Stimulated activated memory B cell treated with anti-CD40 and anti-IgM and Interleukin-4, amounts not matched to agents 10 μg/mL and 1 μg/mL and 100 μg/mL, for 72 hours (primary cell): ENCODE measurements around the gene RAD51D.

Source experiments
- ATAC-seq: fragments of 150-1000 bp; cut with Tn5 transposase; 2 replicates; pipeline ENCODE4 v1.10.0; 2021
- H3K27ac Mint-ChIP-seq: one replicate; pipeline ENCODE4 v1.8.0; 2022; ENCODE audit warnings: mild to moderate bottlenecking, mixed read lengths
- H3K27me3 Mint-ChIP-seq: one replicate; pipeline ENCODE4 v1.8.0; 2022; ENCODE audit warnings: mixed read lengths
- H3K36me3 Mint-ChIP-seq: one replicate; pipeline ENCODE4 v1.8.0; 2022; ENCODE audit warnings: mixed read lengths
- H3K4me1 Mint-ChIP-seq: one replicate; pipeline ENCODE4 v1.8.0; 2022; ENCODE audit warnings: mixed read lengths
- H3K4me3 Mint-ChIP-seq: one replicate; pipeline ENCODE4 v1.8.0; 2022; ENCODE audit warnings: mild to moderate bottlenecking, moderate library complexity, mixed read lengths
- H3K9me3 Mint-ChIP-seq: one replicate; pipeline ENCODE4 v1.8.0; 2022; ENCODE audit warnings: mixed read lengths

The RAD51D gene

DNA sequence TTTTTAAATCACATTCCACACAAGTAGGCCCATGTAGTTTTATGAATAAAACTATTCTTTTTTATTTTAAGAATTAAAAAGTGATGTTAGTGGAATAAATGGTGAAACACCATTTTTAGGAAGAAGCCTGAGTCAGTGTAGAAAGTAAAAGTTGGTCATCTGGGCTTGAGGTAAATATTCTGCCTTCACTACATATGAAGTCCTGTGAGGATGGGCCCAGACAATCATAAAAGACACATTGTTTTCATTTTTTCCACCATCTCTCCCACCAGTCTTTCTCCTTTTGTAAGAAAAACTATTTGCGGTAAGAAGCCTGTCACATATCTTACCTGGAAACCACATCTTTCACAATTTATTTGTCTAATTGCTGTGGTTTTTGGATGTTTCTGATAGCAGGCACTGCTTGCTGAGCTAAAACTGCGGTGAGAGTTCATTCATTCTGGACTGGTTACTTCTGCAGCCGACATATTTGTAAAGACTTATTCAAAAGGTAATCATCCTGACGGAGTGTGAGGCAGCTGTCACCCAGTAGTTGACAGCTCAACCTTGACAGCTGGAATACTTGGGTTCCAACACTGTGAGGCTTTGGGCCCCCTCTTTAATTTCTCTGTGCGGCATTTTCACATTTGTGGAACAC lies 45.6 kb downstream of the RAD51D start:
- Mint-ChIP-seq H3K27ac (peak overlapping the region; percentile 55), H3K36me3 (no peaks in the 10 kb centered on the region), H3K9me3 (no peaks in the 10 kb centered on the region), H3K27me3 (no peaks in the 10 kb centered on the region), H3K4me1 (peaks cover 34% of the 10 kb centered on the region), H3K4me3 (no peak overlapping the region)
- ATAC-seq: no peak

DNA sequence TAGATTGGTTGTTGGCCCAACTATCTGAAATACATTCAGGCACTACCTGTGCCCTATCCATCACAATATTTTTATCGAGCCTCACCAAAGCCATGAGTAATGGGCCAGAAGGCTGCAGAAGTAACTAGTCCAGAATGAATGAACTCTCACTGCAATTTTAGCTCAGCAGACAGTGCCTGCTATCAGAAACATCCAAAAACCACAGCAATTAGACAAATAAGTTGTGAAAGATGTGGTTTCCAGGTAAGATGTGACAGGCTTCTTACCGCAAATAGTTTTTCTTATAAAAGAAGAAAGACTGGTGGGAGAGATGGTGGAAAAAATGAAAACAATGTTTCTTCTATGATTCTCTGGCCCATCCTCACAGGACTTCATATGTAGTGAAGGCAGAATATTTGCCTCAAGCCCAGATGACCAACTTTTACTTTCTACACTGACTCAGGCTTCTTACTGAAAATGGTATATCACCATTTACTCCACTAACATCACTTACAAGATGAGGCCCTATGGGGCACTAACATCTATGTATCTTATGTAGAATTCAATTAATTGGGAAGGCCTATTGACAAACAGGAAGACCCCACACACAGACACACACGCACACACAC lies 46.4 kb downstream of the RAD51D start:
- Mint-ChIP-seq H3K36me3 (no peaks in the 10 kb centered on the region), H3K27ac (peak overlapping the region; percentile 55), H3K27me3 (no peaks in the 10 kb centered on the region), H3K4me1 (peaks cover 42% of the 10 kb centered on the region), H3K9me3 (no peaks in the 10 kb centered on the region), H3K4me3 (no peak overlapping the region)
- ATAC-seq: no peak

DNA sequence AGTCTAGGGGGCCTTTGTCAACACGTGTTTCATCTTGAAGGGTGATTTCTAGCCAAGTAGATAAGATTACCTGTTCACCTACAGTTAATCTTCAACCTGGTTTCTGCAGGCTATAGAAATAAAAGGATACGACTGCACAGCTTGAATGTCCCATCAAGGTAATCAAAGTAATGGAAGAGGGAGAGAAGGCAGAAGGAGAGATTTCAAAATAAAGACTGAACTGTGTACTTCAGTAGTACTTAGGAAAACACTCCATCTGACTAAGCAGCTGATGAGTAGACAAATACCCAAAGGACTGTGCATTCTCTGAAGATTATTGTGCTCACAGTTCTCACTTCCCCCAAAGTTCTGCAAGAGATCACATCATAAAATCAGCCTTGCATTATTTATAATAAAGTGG lies 50.3 kb downstream of the RAD51D start:
- Mint-ChIP-seq H3K27me3 (no peaks in the 10 kb centered on the region), H3K27ac (peak overlapping the region; percentile 17), H3K4me3 (peak overlapping the region; percentile 7), H3K36me3 (no peaks in the 10 kb centered on the region), H3K9me3 (no peaks in the 10 kb centered on the region), H3K4me1 (peaks cover 57% of the 10 kb centered on the region)
- ATAC-seq: peak; percentile 78

DNA sequence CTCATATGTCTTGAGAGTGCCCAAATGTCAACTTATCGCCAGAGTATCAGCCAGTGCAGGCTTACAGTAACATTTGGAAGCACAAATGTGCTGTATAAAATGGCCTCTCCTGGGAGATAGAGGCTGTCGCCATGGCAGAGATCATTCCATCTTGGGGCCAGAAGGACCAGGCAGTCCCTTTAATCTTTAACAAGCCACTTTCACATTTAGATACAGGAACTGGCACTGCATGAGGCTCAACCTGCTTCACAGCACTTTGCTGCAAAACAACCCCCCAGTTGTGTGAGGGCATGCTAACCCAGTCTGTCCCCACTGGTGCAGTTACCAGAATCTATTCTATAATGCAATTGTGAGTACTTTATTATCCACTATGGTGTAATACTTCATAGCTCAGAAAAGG lies 51.4 kb downstream of the RAD51D start:
- Mint-ChIP-seq H3K4me1 (peaks cover 57% of the 10 kb centered on the region), H3K36me3 (no peaks in the 10 kb centered on the region), H3K27ac (peak overlapping the region; percentile 17), H3K27me3 (no peaks in the 10 kb centered on the region), H3K4me3 (no peak overlapping the region), H3K9me3 (no peaks in the 10 kb centered on the region)
- ATAC-seq: no peak

DNA sequence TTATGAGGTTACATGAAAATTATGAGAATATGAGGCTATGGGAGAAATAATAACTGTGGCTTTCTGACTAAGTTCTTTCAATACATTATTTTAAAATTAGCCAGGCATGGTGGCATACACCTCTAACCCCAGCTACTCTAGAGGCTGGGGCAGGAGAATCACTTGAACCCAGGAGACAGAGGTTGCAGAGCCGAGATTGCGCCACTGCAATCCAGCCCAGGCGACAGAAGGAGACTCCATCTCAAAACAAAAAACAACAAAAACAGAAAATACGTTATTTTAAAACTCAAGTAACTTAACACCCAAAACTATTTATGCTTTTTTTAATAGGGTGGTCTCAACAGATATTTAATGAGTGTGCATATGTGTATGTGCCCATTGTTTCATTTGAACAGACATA lies 53.8 kb downstream of the RAD51D start:
- H3K4me1 Mint-ChIP-seq: peaks cover 66% of the 10 kb centered on the region
- no peaks in the 10 kb centered on the region for H3K9me3 Mint-ChIP-seq
- H3K36me3 Mint-ChIP-seq: peaks cover 8% of the 10 kb centered on the region
- no peak for ATAC-seq
- no peak overlapping the region for H3K4me3 Mint-ChIP-seq
- H3K27ac Mint-ChIP-seq: no peak overlapping the region
- no peaks in the 10 kb centered on the region for H3K27me3 Mint-ChIP-seq

DNA sequence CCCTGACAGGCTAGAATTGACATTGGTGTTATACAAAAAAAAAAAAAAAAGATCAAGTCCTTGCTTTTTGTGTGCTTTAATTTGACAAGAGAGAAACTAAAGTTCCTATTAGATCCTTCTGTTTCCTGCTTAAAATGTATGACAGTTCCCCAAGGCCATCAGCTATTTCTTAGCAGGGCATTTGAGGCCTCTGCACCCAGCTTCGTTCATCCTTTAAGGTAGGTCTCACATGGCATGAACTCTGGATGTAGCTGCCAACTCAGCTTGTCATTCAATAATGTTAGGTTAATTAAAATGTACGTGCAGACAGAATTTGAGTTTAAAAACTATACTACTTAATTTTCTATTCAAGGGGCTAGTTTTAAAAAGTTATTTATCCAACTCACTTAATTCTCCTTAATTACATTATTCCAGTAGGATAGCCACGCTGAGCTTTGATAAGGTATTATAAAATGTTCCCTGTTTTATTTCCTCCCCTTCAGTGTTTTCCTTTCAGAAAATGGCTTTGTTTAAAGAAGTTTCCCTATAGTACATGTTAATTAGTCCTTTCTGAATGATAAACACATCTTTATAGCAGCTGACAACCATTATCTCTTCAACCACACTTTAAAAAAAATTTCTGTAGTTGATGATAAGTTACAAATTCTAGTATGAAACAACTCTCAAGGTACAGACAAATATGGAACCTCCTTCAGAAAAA lies 55.0 kb downstream of the RAD51D start:
- Mint-ChIP-seq H3K9me3 (no peaks in the 10 kb centered on the region), H3K4me1 (peaks cover 65% of the 10 kb centered on the region), H3K27me3 (no peaks in the 10 kb centered on the region), H3K36me3 (peaks cover 17% of the 10 kb centered on the region), H3K27ac (peak overlapping the region; percentile 69), H3K4me3 (no peak overlapping the region)
- ATAC-seq: no peak

DNA sequence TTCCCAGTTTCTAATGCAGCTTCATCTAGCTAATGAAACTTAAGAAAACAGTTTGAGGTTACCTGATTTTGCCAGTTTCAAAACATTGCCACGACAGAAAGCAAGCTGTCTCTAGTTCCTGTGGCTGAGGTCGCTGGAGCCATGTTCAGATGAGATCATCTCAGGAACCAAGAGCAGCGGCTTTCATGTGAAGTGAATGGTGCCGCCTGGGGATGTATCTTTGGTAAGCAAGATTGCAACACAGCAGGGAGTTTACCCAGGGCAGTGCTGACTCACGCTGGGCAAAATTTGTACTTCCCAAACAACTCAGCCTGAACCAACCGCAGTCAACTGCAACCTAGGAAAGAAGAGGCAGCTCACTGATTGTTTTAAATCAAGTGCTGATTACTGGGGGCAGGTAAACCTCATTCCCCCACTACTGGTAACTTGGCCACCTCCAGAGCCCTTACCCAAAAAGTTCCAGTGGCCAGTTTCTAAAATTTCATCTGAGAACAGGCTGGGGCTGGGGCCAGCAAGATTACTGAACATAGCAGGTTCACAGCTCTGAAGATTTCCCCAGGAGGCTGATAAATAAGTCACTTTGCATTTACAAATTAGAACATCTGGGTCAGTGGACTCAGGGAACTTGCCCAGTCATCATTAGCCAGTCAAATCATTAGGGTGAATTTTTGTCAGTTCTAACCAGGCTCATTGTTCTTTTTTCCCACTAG lies 56.0 kb downstream of the RAD51D start, which contains the start of gene RFFL:
Gene RFFL, minus strand, starts transcription at position 194 of the 710 bp plus-strand sequence. CDS start 37,154 bp downstream, outside the sequence.
- H3K4me1 Mint-ChIP-seq: peaks cover 55% of the 10 kb centered on the region
- H3K4me3 Mint-ChIP-seq: peak within 1 kb of the TSS; percentile 45
- H3K36me3 Mint-ChIP-seq: peaks cover 21% of the 10 kb centered on the region

DNA sequence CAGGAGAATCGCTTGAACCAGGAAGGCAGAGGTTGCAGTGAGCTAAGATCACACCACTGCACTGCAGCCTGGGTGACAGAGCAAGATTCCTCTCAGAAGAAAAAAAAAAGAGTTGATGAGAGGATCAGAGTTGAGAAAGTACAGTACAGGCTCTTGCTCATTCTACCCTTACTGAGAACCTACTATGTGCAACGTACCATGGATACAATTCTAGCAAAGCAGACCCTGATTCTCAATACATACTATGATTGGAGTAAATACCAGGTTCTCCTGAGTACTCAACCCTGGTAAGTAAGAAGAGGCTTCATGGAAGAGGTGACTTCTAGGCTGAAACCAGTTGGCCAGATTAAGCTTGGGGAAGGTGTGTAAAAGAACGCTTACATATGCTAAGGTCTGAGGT lies 57.4 kb downstream of the RAD51D start:
- Mint-ChIP-seq H3K36me3 (peaks cover 26% of the 10 kb centered on the region), H3K4me1 (peaks cover 51% of the 10 kb centered on the region), H3K9me3 (no peaks in the 10 kb centered on the region), H3K27ac (peak overlapping the region; percentile 69), H3K4me3 (peak overlapping the region; percentile 1), H3K27me3 (no peaks in the 10 kb centered on the region)
- ATAC-seq: no peak

More for the DNA sequence above, 56.0 kb downstream of the RAD51D start, which contains the start of gene RFFL:
- H3K27ac Mint-ChIP-seq: peak within 1 kb of the TSS; percentile 69
- no peaks in the 10 kb centered on the region for H3K27me3 Mint-ChIP-seq
- ATAC-seq: peak; percentile 99
- H3K9me3 Mint-ChIP-seq: no peaks in the 10 kb centered on the region

DNA sequence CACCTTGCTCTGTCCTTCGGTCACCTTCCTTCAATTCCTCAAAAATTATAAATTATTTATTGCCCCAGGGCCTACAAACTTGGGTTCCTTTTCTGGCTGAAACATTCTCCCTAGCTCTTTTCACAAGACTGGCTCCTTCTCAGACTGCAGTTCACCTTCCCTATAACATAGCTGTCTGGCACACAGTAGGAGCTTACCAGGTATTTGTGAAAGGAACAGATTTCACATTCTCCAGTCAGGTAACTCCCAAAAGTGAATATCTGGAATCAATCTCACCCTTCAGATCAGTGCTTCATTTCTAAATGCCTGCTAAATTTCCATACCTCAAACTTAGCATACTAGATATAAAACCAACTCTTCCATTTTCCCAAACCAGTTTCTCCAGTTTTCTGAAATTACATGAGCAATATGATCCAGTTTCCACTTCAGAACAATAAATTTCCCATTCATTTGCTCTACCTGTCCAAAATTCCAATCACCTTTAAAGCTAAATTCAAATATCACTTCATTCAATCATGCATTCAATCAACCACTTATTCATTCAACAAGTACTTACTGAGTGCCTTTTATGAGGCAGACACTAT lies 62.2 kb downstream of the RAD51D start:
- H3K27ac Mint-ChIP-seq: no peak overlapping the region
- H3K36me3 Mint-ChIP-seq: peaks cover 29% of the 10 kb centered on the region
- no peak for ATAC-seq
- no peaks in the 10 kb centered on the region for H3K9me3 Mint-ChIP-seq
- H3K4me1 Mint-ChIP-seq: peaks cover 36% of the 10 kb centered on the region
- H3K27me3 Mint-ChIP-seq: no peaks in the 10 kb centered on the region
- no peak overlapping the region for H3K4me3 Mint-ChIP-seq

DNA sequence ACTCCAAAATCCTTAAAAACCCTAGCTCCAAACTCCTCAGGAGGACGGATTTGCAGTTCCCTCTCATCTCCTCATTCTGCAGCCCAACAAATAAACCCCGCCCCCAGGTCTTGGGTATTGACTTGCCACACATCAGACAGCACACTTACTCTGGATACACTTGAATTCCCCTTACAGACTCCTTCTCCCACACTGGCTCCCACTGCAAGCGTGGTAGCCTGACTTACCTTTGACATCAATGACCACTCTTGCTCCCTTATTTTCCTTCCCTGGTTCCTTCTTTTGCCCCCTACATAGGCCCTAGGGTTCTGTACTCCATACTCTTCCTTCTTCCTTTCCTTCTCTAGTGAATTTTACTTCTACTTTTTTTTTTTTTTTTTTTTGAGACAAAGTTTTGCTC lies 63.6 kb downstream of the RAD51D start:
- peaks cover 45% of the 10 kb centered on the region for H3K4me1 Mint-ChIP-seq
- no peaks in the 10 kb centered on the region for H3K9me3 Mint-ChIP-seq
- no peak overlapping the region for H3K4me3 Mint-ChIP-seq
- H3K36me3 Mint-ChIP-seq: peaks cover 25% of the 10 kb centered on the region
- no peaks in the 10 kb centered on the region for H3K27me3 Mint-ChIP-seq
- ATAC-seq: no peak
- no peak overlapping the region for H3K27ac Mint-ChIP-seq

DNA sequence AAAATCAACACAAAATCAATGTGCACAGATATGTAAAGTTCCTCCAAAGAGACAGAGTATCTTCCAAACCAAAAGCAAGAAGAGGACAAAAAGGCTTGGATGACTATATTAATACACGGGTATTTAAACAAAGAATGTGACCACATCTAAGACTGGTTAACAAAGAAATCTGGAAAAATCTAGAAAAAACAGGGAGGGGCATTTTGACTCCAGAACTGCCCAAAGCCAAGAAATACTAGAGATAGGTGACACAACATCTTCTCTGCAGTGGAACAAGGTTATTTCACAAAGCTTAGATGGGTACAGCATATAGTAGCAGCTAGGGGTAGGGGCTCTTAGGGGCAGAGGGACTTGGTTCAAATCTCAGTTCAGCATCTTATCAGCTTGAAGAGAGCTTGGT lies 66.5 kb downstream of the RAD51D start:
- no peak overlapping the region for H3K4me3 Mint-ChIP-seq
- no peaks in the 10 kb centered on the region for H3K9me3 Mint-ChIP-seq
- H3K27ac Mint-ChIP-seq: peak overlapping the region; percentile 68
- H3K36me3 Mint-ChIP-seq: peaks cover 17% of the 10 kb centered on the region
- H3K4me1 Mint-ChIP-seq: peaks cover 54% of the 10 kb centered on the region
- ATAC-seq: no peak
- H3K27me3 Mint-ChIP-seq: no peaks in the 10 kb centered on the region

DNA sequence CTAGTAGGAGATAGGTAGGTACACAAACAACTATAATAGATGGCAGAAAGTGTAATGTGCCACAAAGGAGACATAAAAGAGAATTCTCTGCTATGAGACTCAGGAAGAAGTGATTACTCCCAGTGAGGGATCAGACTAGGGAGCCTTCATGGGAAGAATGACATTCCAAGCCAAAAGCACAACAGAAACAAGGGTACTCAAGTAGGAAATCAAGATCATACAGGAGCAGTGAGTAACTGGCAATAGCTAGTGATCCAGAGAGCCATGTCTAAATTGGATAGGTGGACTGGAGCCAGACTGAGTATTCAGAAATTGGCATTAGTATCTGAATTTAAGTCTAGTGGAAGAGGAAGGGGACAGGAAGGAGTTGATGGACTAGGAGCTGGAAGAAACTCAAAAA lies 66.9 kb downstream of the RAD51D start:
- H3K27ac Mint-ChIP-seq: peak overlapping the region; percentile 68
- H3K9me3 Mint-ChIP-seq: no peaks in the 10 kb centered on the region
- H3K36me3 Mint-ChIP-seq: peaks cover 17% of the 10 kb centered on the region
- no peak for ATAC-seq
- H3K4me3 Mint-ChIP-seq: no peak overlapping the region
- H3K4me1 Mint-ChIP-seq: peaks cover 54% of the 10 kb centered on the region
- no peaks in the 10 kb centered on the region for H3K27me3 Mint-ChIP-seq

DNA sequence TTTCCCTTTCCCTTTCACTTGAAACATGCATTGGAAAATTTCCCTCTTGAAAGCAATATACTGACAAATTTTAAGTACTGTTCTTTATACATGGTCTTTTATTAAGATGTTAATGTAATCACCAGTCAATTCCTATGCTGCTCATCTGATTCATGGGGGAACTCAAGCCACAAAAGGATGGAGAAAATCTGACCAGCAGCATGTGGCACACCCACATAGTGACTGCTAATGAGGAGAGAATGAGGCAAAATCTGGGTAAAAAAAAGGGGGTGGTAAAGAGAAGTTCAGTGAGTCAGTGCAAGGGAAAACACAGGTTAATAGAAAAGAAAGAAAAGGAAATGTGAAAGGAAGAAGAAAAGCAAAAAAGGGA lies 67.4 kb downstream of the RAD51D start:
- Mint-ChIP-seq H3K4me3 (no peak overlapping the region), H3K27ac (peak overlapping the region; percentile 68), H3K4me1 (peaks cover 48% of the 10 kb centered on the region), H3K36me3 (peaks cover 12% of the 10 kb centered on the region), H3K27me3 (no peaks in the 10 kb centered on the region), H3K9me3 (no peaks in the 10 kb centered on the region)
- no peak for ATAC-seq

DNA sequence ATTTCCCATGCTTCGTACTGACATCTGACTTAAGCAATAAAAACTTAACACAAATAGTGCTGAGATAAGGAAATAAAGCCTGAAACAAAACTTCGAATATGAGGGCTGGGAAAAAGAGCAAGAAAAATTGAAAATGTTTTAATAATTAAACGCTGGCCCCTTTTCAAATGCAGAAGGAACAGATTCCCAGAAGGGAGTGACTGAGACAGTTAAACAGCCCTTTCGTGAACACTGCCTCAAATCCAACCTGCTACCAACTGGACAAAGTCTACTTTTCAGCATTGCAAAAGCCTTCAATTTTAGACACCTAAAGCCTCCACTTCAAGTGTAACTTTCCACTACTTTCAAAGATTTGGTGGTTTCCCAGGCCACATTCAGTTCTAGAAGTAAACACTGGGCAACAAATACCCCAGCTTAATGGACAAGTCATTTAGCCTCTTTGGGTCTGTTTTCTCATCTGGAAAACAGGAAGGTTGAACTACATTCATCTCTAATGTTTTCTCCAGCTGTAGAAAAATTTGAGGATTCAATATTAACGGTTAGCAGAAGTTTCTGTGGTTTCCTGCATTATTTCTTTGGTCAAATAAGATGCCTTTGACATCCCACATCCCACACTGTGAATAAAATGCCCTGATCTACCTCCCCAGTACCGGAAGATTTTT lies 68.0 kb downstream of the RAD51D start:
- H3K9me3 Mint-ChIP-seq: no peaks in the 10 kb centered on the region
- H3K27ac Mint-ChIP-seq: peak overlapping the region; percentile 68
- peaks cover 52% of the 10 kb centered on the region for H3K4me1 Mint-ChIP-seq
- peak; percentile 58 for ATAC-seq
- H3K27me3 Mint-ChIP-seq: no peaks in the 10 kb centered on the region
- H3K36me3 Mint-ChIP-seq: peaks cover 12% of the 10 kb centered on the region
- H3K4me3 Mint-ChIP-seq: peak overlapping the region; percentile 60
